HG02840 (cell line): Measurements from ENCODE around the gene MPP1.

Experiments used
- ATAC-seq: cut with Tn5 transposase; IDR thresholded peaks from one replicate; pipeline ENCODE4 v1.9.1; 2021; ENCODE audit warnings: mild to moderate bottlenecking, moderate library complexity, moderate number of reproducible peaks; ENCODE audit not compliant: unreplicated experiment, low FRiP score

The MPP1 gene

GRCh38 chrX:154779261-154779660, 26.0 kb downstream of the MPP1 start:
- ATAC-seq = no peak

GRCh38 chrX:154776753-154777152, 28.5 kb downstream of the MPP1 start:
- no peak for ATAC-seq

GRCh38 chrX:154775419-154776349, 29.6 kb downstream of the MPP1 start:
- no peak for ATAC-seq

- no peak for ATAC-seq
Measured at GRCh38 chrX:154774622-154775021, 30.7 kb downstream of the MPP1 start.

- ATAC-seq = peak; percentile 82
Measured at GRCh38 chrX:154762537-154763296, 42.6 kb downstream of the MPP1 start, which contains the start of gene DKC1. DKC1 (plus strand) TSS chrX:154762864; CDS start chrX:154762966, 102 bp downstream.

GRCh38 chrX:154761977-154762536, 43.2 kb downstream of the MPP1 start:
- ATAC-seq = no peak

GRCh38 chrX:154758696-154759095, 46.6 kb downstream of the MPP1 start:
- ATAC-seq = no peak

GRCh38 chrX:154751669-154752271, 53.5 kb downstream of the MPP1 start:
- no peak for ATAC-seq

- no peak for ATAC-seq
Measured at GRCh38 chrX:154751203-154751668, 54.0 kb downstream of the MPP1 start.

GRCh38 chrX:154750301-154751202, 54.7 kb downstream of the MPP1 start, which contains the start of gene GAB3:
GAB3 (minus strand) TSS chrX:154751077; CDS start chrX:154751025, 52 bp downstream.
- ATAC-seq = peak; percentile 53

GRCh38 chrX:154749856-154750255, 55.4 kb downstream of the MPP1 start:
- no peak for ATAC-seq

- no peak for ATAC-seq
Measured at GRCh38 chrX:154748712-154749339, 56.5 kb downstream of the MPP1 start.

- ATAC-seq = no peak
Measured at GRCh38 chrX:154742613-154743012, 62.7 kb downstream of the MPP1 start.

GRCh38 chrX:154739952-154740465, 65.3 kb downstream of the MPP1 start:
- no peak for ATAC-seq

- no peak for ATAC-seq
Measured at GRCh38 chrX:154738011-154738738, 67.1 kb downstream of the MPP1 start.

GRCh38 chrX:154737136-154737535, 68.1 kb downstream of the MPP1 start:
- ATAC-seq = no peak

GRCh38 chrX:154735695-154736393, 69.4 kb downstream of the MPP1 start:
- ATAC-seq = no peak
